Keratinocyte (primary cell): ENCODE measurements around the gene FTL.

Experiments
- EZH2 ChIP-seq: IDR thresholded peaks from one replicate; pipeline ENCODE4 v1.6.1; 2012; ENCODE audit warnings: inconsistent platforms, mild to moderate bottlenecking, low read length, moderate library complexity
- TF ChIP-seq, protein P1 (sequence below), 3 experiments: IDR thresholded peaks in 1 of 3; conservative IDR thresholded peaks in 1 of 3; optimal IDR thresholded peaks in 1 of 3; 2 replicates in 2 of 3; 3 replicates in 1 of 3; pipeline versions ENCODE3 to v1.5.1; 2011; ENCODE audit warnings: low read length in 3 of 3, mild to moderate bottlenecking in 3 of 3, moderate library complexity in 2 of 3, control low read depth in 1 of 3, inconsistent platforms in 1 of 3; ENCODE audit not compliant: insufficient read depth in 2 of 3; ENCODE audit errors: extremely low read depth in 1 of 3

DNA sequence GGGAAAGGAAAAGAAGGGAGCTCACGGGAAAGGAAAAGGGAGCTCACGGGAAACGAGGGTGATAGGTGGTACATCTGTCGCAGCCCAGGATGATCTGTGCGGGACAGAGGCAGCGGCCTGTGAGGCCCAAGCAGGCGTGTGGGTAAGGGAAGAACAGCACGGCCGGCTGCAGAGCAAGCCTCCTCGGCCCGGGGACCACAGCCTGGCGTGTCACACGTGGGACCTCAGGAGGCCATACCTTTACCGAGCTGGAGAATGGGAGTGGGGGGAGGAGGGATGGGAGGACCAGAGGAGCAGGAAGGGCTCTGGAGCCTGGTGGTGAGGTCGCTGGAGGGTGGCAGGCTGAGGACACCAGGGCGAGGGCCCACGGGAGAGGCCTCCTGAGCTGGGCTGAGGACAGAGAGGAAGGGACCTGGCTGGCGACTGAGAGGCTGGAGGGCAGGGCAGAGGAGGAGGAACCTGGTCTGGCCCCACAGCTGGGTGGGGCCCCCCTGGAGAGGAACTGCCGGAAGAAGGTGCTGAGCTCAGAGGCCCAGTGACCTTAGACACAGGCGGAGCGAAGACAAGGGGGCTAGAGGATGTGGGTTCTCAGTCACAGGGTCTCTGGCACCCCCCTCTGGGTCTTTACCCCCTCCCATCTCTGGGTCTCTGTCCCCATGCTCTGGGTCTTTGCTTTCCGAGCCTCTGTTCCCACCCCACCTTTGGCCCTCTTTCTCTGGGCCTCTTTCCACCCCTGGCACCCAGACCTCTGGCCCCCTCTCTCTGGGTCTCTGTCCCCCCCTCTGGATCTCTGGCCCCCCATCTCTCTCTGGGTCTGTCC lies 2.9 kb upstream of the FTL start:
- TF ChIP-seq, protein P1, sequence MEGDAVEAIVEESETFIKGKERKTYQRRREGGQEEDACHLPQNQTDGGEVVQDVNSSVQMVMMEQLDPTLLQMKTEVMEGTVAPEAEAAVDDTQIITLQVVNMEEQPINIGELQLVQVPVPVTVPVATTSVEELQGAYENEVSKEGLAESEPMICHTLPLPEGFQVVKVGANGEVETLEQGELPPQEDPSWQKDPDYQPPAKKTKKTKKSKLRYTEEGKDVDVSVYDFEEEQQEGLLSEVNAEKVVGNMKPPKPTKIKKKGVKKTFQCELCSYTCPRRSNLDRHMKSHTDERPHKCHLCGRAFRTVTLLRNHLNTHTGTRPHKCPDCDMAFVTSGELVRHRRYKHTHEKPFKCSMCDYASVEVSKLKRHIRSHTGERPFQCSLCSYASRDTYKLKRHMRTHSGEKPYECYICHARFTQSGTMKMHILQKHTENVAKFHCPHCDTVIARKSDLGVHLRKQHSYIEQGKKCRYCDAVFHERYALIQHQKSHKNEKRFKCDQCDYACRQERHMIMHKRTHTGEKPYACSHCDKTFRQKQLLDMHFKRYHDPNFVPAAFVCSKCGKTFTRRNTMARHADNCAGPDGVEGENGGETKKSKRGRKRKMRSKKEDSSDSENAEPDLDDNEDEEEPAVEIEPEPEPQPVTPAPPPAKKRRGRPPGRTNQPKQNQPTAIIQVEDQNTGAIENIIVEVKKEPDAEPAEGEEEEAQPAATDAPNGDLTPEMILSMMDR (optimal IDR thresholded peaks at IDR 0.05 in 1 of 3, IDR thresholded peaks at IDR 0.05 in 1 of 3, conservative IDR thresholded peaks at IDR 0.05 in 1 of 3; ENCODE audit: extremely low read depth in 1 of 3, insufficient read depth in 2 of 3, low read length in 3 of 3): no peak
- TF ChIP-seq EZH2: no peak
